AG08395 (cell line): ENCODE data around the gene DNAJC24.
"Not testable (repeated sequence)": the region's sequence is repeated elsewhere in the genome, so short reads cannot be mapped to it uniquely, and the experiment has no call there.

Experiments
- DNase-seq: peaks from one replicate; pipeline ENCODE4 v3.0.0; 2012; ENCODE audit warnings: mixed read lengths, low spot score

Gene DNAJC24, protein sequence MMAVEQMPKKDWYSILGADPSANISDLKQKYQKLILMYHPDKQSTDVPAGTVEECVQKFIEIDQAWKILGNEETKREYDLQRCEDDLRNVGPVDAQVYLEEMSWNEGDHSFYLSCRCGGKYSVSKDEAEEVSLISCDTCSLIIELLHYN

DNA sequence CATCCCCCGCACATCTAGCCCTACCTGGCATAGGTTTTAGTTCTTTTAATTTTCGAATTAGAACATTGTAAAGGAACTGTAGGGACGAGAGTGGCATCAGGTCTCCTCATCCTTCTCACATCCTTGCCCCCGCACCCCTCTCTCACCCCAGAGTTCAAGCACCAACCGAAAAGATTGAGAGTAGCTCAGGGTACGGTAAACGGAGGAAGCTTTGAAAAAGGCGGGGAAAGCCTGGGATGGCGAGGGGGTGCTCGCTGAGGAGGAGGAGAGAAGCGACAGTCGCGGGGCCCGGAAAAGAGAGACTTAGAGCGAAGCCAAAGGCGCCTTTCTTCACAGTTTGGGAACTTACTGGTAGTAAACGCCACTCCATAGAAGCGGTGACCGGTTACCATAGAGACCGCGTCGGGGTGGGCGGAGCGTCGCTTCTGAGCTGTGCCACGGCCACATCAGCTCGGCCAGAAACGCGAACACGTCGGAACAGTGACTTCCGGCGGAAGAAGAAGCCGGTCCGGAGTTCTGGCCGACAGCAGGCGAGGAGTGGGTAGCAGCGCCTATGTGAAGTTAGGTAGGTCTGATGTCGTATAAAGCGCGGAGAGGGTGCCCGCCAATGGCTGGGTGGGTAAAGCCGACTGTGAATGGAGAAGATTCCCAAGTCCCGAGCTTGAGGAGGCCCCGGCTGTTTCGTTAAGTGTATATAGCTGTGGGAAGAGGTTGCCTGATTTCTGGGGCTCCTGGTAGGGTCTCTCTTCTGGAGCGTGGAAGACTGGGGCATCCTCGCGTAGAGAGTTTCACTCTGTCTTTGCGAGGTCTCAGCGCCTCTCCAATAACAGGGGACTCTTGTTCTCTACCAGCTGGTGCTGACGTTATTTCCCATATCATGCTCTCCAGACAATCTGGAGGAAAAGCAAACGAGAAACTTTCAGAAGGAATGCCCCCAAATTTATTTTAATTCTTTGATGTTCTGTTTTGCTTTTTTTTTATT lies at the start of gene DNAJC24, which contains the start of gene DCDC1:
TSS of gene DNAJC24 (plus strand) at position 513 of the 982 bp plus-strand sequence. CDS start 889 bp downstream, outside the sequence.
TSS of gene DCDC1 (minus strand) at position 392 of the 982 bp plus-strand sequence. CDS start 41,459 bp downstream, outside the sequence.
- peak; percentile 92 for DNase-seq

DNA sequence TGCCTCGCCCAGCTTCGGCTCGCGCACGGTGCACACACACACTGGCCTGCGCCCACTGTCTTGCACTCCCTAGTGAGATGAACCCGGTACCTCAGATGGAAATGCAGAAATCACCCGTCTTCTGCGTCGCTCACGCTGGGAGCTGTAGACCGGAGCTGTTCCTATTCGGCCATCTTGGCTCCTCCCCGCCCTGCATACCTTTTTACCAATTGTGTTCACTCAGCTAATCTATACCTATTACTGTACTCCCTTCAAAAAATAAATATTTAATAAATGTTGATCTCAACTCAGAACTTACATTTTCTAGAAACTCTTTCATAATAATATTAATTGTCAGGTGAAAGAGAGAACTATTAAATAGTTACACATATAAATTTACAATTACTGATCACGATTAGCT lies 48.2 kb upstream of the DNAJC24 start:
- not testable (repeated sequence) for DNase-seq

DNA sequence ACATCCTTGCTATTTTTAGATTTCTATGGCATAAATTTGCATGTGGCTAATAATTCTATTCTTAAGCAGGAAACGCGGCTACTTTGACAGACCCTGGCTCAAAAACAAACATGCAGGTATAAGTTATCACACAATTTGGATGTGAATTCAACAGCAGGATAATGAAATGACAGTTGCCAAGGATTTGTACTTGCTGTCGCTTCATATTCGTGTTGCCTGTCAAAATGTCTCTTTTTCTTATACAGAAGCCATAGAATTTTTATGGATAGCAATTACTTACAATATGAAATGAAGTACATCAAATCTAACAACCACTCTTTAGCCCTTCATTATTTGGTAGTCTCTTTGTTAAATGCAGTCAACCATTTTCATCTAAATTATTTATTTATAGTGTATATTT lies 46.5 kb upstream of the DNAJC24 start:
- no peak for DNase-seq

DNA sequence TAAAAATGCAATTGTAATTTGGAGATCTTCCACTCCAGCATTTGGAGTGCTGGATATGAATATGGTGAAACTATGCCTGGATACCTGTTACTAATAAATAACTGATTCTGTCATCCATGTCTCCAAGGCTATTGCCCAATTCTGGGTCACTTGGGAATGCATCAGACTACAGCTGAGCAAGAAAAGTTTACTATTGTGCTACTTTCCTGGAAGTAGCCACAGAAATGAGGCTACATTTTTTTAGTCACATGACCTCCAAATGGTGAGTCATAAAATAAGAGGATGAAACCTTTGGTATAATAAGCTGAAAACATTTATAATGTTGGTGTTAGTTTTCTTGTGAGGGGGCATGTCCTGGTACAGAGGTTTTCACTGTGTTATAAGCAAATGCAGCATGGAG lies 44.5 kb upstream of the DNAJC24 start:
- peak; percentile 37 for DNase-seq

DNA sequence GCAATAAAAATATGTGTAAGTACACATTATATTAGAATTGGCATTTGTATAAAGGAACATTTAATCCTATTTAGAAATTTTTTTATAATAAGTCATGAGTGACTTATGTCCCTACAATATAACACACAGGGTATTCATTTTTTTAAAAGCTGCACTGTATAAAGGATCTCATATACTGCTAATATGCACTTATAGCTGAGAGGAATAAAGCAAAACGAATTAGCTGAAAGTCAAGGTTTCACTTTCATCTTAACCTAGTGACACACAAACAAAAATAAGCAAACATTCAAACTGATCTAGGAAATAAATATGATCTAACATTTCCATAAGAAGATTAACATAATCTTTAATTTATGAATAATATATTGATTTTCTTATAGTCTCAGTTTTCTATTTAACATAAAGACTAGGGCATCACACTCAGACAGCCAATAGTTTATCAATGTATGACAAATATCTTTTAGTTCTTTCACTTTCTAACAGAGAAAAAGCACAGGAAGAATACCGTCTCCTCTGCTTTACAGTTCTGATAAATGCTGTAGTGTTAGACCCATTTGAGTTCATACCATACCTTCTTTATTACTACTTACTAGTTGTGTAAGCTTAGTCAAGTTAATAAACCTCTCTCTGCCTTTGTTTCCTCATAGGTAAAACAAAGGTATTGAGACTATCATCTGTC lies 43.1 kb upstream of the DNAJC24 start:
- no peak for DNase-seq

DNA sequence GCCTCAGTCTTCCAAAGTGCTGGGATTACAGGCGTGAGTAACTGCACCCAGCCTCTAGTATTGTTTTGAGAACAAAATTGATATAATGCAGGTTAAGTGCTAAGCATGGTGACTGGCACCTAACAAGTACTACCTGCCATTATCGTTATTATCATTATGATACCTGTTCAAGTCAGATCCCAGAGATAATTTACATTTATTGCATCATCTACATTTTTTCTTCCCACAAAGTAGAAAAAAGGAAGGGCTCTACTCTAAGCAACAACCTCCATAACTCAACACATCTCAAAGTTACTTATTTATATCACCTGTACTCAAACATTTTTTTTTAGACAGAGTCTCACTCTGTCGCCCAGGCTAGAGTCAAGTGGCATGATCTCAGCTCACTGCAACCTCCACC lies 42.2 kb upstream of the DNAJC24 start:
- DNase-seq = no peak

DNA sequence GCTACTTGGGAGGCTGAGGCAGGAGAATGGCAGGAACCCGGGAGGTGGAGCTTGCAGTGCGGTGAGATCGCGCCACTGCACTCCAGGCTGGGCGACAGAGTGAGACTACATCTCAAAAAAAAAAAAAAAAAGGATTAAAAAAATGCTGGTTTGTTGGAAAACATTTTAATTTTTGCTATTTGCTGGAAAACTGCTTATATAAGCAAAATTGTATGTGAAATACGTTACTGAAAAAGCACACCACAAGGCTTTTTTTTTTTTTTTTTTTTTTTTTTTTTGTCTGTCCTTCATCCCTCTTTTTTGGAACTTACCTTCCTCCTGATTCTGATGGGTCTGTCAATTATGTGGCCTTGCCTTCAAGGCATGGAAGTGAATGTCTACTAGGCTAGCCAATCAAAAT lies 41.0 kb upstream of the DNAJC24 start:
- DNase-seq = no peak

DNA sequence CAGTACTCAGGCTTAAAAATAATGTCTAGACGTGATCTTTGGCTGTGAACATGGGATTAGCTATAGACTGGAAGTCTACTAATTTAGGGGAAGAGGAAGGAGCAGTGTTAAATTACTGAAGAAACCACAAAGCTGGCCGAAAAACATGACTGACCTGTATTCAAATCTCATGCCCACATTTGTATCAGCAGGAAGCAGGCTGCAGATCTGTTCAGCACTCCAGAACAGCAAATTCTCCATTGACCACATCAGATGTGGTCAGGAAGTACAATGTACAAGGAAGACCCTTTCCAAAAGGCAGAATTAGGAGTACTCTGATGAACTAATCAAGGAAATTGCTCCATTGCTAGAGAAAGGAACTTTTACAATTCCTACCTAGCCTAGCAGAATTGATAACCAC lies 31.9 kb upstream of the DNAJC24 start:
- no peak for DNase-seq

DNA sequence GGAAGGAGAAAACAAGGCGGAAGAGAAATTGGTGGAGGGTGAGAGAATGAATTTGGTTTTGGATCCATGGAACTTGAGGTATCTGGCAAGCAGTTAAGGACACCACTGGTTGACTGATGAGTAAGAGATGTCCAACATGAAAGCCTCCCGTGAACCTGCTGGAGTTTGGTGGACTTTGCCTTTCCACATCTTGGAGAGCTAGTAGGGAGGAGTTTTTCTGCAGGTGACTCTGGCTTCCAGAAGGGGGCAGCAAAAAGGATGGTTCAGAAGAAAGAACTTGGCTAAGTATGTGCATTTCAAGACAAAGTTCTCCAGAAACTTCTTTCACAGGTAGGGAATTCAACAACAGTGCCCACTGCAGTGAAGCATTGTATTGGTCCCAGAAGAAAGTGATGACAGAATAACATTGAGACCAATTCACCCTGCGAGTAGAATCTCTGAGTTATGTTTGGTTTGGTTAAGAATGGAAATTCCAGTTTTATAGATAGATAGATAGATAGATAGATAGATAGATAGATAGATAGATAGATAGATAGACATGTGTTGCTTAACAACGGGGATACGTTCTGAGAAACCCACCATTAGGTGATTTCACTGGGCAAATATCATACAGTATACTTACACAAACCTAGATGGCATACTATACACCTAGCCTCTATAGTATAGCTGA lies 28.6 kb upstream of the DNAJC24 start:
- peak; percentile 30 for DNase-seq

DNA sequence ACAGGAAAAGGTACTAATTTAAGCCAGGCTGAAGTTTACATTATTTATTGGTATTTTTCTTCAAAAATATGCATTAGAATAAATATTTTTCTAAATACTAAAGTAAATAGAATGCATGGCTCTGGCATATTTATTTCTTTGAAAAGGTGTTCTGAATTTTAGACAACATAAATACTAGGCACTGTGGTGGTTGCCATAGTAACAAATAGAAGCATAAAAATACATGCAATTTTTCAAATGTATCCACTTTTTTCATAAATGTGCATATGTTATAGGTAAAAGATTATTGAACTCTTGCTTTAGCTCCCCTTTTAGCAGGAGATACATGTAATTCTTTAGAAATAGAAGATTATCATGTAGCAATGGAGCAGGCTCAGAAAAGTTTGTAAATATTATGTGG lies 18.5 kb upstream of the DNAJC24 start:
- DNase-seq = no peak

DNA sequence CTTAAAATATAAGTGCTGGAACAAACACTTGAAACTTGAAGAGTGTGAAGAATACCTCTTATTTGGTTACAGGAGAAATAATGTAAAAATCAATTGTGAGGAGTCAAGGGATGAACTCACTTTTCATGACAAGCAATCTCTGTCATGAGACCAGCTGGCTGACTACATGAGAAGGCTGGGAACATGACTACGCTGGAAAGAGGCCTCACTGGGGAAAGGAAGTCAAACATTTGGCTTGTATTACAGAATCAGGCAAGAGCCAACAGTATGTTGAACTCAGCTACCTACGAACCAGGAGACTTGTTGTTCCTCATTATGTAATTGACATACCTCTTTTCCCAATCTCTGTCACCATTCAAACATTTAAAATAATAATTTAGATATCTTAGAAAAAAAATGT lies 14.5 kb upstream of the DNAJC24 start:
- DNase-seq = no peak

DNA sequence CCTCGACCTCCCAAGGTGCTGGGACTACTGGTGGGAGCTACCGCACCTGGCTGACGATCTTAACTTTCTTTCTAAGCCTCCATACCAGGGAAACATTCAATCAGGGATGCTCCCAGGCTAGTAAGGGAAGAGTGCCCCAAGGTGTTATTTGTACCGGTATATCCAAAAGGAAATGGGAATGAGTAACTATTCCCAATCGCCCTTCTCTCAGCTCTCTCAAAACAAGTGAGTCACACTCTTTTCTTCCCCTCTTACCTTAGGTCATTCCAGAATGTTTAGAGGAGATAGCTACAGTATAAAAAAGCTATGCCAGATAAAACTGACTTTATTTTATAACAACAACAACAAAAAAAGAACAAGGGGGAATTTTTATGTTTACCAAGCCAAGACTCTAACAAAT lies 13.8 kb upstream of the DNAJC24 start:
- DNase-seq = no peak

DNA sequence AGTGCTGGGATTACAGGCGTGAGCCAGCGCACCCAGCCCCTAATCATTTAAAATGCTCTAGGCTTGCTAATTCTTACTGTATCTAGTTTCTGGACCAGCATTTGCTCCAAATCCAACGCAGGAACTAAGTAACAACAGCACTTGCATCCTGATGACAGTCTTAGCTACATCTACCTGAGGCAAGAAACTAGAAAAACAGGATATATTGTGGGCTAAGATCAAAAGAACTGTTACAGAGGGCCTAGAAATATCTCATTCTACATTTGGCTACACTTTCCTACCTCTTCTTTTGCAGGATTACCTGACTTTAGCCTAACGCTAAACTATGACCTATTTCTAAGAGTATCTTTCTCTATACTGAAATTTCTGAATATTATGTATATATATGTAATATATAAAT lies 7.9 kb upstream of the DNAJC24 start:
- DNase-seq = no peak

DNA sequence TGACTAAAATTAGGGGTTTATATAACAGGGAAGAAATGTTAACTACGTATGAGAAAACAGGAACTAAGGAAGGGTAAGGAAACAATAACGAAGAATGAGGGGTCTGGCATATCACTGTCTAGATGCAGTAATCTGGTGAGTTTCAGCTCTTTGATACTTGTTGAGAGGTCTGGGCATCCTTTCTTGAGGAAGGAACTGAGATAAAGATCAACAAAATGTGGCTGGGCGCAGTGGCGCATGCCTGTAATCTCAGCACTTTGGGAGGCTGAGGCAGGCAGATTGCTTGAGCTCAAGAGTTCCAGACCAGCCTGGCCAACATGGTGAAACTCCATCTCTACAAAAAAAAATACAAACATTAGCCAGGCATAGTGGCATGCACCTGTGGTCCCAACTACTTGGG lies 2.9 kb upstream of the DNAJC24 start:
- DNase-seq = no peak

DNA sequence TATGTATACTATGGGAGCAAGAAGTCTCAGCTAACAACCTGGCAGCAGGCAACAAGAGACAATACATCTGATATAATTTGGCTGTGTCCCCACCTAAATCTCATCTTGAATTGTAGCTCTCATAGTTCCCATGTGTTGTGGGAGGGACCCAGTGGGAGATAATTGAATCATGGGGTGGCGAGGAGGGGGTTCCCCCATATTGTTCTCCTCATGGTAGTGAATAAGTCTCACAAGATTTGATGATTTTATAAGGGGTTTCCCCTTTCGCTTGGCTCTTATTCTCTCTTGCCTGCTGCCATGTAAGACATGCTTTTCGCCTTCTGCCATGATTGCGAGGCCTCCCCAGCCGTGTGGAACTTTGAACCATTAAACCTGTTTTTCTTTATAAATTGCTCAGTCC lies 6.2 kb downstream of the DNAJC24 start:
- no peak for DNase-seq

DNA sequence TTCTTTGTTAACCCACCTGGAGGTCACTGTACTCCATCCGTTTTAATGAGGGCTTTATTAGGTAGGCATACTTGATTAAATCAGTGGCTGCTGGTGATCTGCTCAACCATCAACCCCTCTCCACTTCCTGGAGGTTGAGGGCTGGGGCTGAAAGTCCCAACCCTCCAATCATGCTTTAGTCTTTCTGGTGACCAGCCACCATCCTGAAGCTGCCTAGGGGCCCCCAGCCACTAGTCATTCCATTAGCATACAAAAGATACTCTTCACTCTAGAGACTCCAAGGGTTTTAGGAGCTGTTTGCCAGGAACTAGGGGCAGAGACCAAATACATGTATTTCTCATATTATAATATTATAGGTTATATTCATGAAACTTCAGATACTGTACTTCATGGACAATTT lies 13.5 kb downstream of the DNAJC24 start:
- DNase-seq = no peak

DNA sequence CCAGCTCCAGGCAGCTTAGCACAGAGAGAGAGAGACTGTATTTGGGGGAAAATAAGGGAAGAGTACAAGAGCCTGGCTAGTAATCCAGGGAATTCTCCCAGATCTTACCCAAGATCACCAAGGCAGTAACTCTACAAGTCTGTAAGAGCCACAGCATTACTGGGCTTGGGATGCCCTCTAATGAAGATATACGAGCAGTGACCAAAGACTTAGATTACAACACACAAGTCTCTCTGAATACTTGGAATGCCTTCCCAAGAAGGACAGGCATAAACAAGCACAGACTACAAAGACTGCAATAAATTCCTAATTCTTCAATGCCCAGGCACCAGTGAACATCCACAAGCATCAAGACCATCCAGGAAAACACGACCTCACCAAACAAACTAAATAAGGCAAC lies 17.7 kb downstream of the DNAJC24 start:
- DNase-seq = peak; percentile 3

DNA sequence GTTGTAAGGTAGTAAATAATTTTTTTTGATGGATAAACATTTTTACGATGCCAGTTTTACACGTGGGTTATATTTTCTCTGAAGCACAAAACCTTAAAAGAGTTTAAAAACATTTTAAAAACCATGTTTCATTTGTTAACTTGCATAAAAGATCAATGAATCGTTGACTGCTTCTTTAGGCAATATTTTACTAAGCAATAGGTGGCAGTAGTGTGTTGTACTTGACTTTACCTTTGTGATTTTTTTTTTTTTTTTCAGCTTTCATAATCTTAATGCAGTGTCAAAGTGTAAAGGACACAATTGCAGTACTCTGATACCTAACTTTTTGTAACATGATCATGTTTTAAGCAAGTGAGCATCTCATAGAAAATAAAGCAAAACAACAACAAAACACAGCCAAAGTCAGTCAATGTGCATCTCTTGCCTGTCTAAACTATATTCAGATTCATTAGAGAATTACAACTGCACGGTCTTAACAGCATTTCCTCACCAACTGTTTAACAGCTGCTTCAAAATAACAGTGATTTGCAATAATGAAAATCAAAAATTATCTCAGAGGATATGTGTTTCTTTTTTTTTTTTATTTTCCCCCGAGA lies 27.7 kb downstream of the DNAJC24 start:
- peak; percentile 28 for DNase-seq

DNA sequence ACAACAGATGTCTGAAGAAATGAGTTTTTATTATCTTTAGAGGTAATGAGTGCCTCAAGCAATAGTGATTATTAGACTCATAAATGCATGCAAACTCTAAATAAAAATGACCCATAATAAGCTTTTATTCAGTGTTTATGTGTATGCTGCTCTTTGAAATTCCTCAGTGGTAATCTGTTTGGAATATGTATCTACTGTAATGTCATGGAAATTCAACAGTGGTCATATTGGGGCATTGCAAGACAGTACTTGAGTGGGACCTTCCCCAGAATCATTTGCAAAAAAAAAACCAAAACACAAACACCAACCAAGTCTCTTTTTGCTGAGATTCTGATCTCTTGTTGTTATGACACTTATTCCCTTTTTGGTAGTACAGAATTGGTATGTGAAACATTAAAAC lies 35.0 kb downstream of the DNAJC24 start:
- DNase-seq = no peak

DNA sequence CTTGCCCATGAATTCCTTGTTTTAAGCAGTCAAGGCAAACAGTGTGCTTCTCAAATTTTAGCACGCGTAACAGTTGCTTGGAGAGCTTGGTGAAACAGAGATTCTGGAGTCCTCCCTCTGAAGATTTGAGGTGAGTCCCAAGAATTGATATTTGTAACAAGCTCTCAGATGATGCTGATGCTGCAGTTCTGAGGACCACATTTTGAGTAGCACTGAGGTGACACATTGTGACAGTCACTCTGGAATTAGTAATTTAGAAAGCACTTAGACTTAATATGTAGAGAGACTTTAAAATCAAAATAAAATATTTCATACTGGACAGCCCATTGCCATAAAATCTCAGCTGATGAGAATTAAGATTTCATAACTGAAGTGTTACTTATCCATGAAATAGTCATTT lies 38.5 kb downstream of the DNAJC24 start:
- no peak for DNase-seq

DNA sequence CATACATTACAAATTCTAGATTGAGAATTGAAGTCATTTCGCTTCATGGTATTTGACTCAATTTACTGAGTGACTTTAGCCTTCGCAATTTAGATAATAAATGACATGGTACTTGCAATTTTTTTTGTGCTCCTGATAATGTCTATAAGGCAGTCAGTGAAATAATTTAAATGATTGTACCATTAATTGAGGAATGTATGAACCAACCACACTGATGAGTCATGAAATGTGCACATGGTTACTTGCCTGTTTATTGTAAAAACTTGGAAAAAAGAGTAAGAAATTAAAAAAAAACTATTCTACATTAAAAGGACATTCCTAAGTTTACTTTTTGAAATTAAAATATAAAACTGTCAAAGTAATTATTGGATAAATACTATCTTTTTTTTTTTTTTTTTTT lies 43.3 kb downstream of the DNAJC24 start:
- DNase-seq = peak; percentile 34

DNA sequence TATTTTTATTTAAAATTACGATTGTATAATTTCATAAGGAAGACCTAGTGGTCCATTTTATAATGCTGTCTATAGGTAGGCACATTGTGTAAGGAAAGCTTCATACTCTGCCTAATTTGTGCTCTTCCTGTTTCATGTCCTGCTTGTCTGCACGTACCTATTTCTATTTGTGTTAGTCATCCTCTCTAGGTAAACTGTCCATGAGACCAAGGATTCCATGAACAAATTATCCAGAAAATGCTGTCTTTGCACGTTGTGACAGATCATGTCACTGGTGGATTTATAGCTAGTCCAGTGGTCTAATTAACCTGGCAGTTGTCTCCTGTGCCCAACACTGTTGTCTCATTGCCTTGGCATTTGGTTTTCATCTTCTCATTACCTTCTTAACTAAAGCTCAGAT lies 44.7 kb downstream of the DNAJC24 start:
- DNase-seq = no peak
